Measurements from ENCODE around the gene LINGO1. TPM values are rescaled to one million over a fixed set of nuclear protein-coding genes. Genes with fewer than 3 reads are reported as not detected.

LINGO1 gene
- total and polyA plus RNA-seq, 2 of the 8 experiments (the other 6 are each of a cell fraction or from before 2014, with no cell fraction given) = 57.1 to 114 TPM

- 0 out of 2 replicates have a peak overlapping the region, but pooled peaks have one; percentile 72 for H2BK20ac ChIP-seq (ENCODE audit: low read length)
- H3K27me3 ChIP-seq (replicated peaks in 1 of 4; ENCODE audit: control insufficient read depth in 3 of 4, extremely low read depth in 1 of 4, insufficient read depth in 3 of 4, low read length in 3 of 4) = no peaks in the 10 kb centered on the region
- no peak overlapping the region for H4K91ac ChIP-seq (replicated peaks; ENCODE audit: insufficient read length, low read length)
- H3K79me1 ChIP-seq (ENCODE audit: low read depth, low read length) = no peaks in the 10 kb centered on the region
- no peak overlapping the region for H2BK12ac ChIP-seq (ENCODE audit: low read depth, low read length)
- DNase-seq (ENCODE audit: low read depth in 1 of 2, low spot score in 2 of 2) (no peak), FAIRE-seq (no peak)
- H3K56ac ChIP-seq (replicated peaks; ENCODE audit: insufficient read length, low read depth, low read length) = no peak overlapping the region
- POLR2A ChIA-PET (ENCODE audit: partially characterized antibody) = interaction anchor here (1.2 to 1.7 kb wide), 3 partner anchors 49 to 463 kb away, joined by 3 to 5 read pairs (median 3); no protein-coding TSS in a partner anchor
- no peak overlapping the region for H3K14ac ChIP-seq (ENCODE audit: insufficient read length)
- CTCF ChIA-PET (ENCODE audit: partially characterized antibody) = interaction anchor here (0.7 to 11.7 kb wide), 10 partner anchors 9 to 532 kb away, joined by 3 to 74 read pairs (median 4); no protein-coding TSS in a partner anchor
- no peak overlapping the region for H2BK120ac ChIP-seq (replicated peaks; ENCODE audit: low read depth, low read length)
- H3K4me3 ChIP-seq (ENCODE audit: extremely low read depth in 1 of 4, insufficient read depth in 2 of 4, low read depth in 3 of 4, low read length in 4 of 4) = no peak overlapping the region
- no peak overlapping the region for H4K8ac ChIP-seq (ENCODE audit: extremely low read depth, insufficient read depth, low read length)
- H3K4me1 ChIP-seq (replicated peaks in 1 of 4; ENCODE audit: control insufficient read depth in 3 of 4, insufficient read depth in 4 of 4, low read length in 3 of 4) = peaks cover 0 to 17% (median 11%) of the 10 kb centered on the region in 4 experiments; a peak in 6 of 7 replicates
- H3K23ac ChIP-seq (ENCODE audit: insufficient read length) = no peak overlapping the region
- H3K36me3 ChIP-seq (ENCODE audit: control insufficient read depth in 2 of 4, insufficient read depth in 4 of 4, low read length in 3 of 4) = no peaks in the 10 kb centered on the region
- 0 out of 2 replicates have a peak overlapping the region, but pooled peaks have one; percentile 81 for H2BK15ac ChIP-seq (ENCODE audit: low read length)
- H3K9ac ChIP-seq (replicated peaks in 1 of 4; ENCODE audit: extremely low read depth in 1 of 4, low read depth in 3 of 4, low read length in 3 of 4) = no peak overlapping the region
- H3K4me2 ChIP-seq (ENCODE audit: insufficient read depth in 1 of 2, low read depth in 2 of 2, low read length in 2 of 2) = no peak overlapping the region
- WGBS, 2 experiments (ENCODE audit: extremely low coverage in 1 of 2, insufficient coverage in 1 of 2, insufficient read length in 1 of 2, insufficient replicate concordance in 2 of 2, low coverage in 1 of 2, low lambda C conversion rate in 2 of 2, missing lambda C conversion rate in 1 of 2) = 71% methylated on average over 4 of the region's 4 CpGs; no CpG with 5 or more reads in 1 of the 2 experiments
- no peak overlapping the region for H2AFZ ChIP-seq (ENCODE audit: low read length)
- no peak overlapping the region for H3K27ac ChIP-seq (ENCODE audit: low read depth, low read length)
- H3K4ac ChIP-seq (replicated peaks; ENCODE audit: insufficient read length, low read depth, low read length) = no peak overlapping the region
- no peaks in the 10 kb centered on the region for H3K79me2 ChIP-seq (ENCODE audit: control insufficient read depth in 1 of 2, insufficient read depth in 2 of 2, low read length in 2 of 2)
- H4K5ac ChIP-seq (ENCODE audit: insufficient read length, low read depth, low read length) = no peak overlapping the region
- H3K18ac ChIP-seq (ENCODE audit: extremely low read depth, low read length) = no peak overlapping the region
- no peaks in the 10 kb centered on the region for H3K9me3 ChIP-seq (ENCODE audit: insufficient read depth in 2 of 2, low read depth in 1 of 2, low read length in 1 of 2)
- no peak overlapping the region for H2BK5ac ChIP-seq (ENCODE audit: low read depth, low read length)
- no peaks in the 10 kb centered on the region for H4K20me1 ChIP-seq (replicated peaks in 1 of 2; ENCODE audit: control insufficient read depth in 1 of 2, insufficient read depth in 2 of 2, low read length in 2 of 2)
- no peaks in the 10 kb centered on the region; the same call in 1 of the 2 replicates for H3K23me2 ChIP-seq (ENCODE audit: low read depth, low read length)
- H2AK5ac ChIP-seq (ENCODE audit: low read depth, low read length) = 0 out of 2 replicates have a peak overlapping the region, but pooled peaks have one; percentile 8
- TF ChIP-seq ATF2 (IDR thresholded peaks at IDR 0.05; ENCODE audit: low read length) (no peak), JUND (IDR thresholded peaks at IDR 0.05; ENCODE audit: low read length) (no peak), HDAC6 (IDR thresholded peaks at IDR 0.05; ENCODE audit: low read depth, low read length) (no peak), SAP30 (IDR thresholded peaks at IDR 0.05; ENCODE audit: insufficient read depth, insufficient replicate concordance, low read length) (no peak), CEBPB (IDR thresholded peaks at IDR 0.05; ENCODE audit: low read depth, low read length) (no peak), KDM1A (IDR thresholded peaks at IDR 0.05; ENCODE audit: borderline replicate concordance, low read length) (no peak)
These were observed 66.6 kb downstream of the LINGO1 start for GRCh38 chr15:77566092-77566491.

All from H1 (cell line).